CMK (cell line): ENCODE data around the gene DFFB.

Experiments
- DNase-seq: peaks from one replicate; pipeline ENCODE4 v3.0.0-alpha.2; 2010; ENCODE audit warnings: low read depth

The DFFB gene

GRCh38 chr1:3831689-3832088 lies 25.6 kb upstream of the DFFB start:
- DNase-seq = no peak

GRCh38 chr1:3834701-3835100 lies 22.6 kb upstream of the DFFB start:
- DNase-seq = no peak

DNA sequence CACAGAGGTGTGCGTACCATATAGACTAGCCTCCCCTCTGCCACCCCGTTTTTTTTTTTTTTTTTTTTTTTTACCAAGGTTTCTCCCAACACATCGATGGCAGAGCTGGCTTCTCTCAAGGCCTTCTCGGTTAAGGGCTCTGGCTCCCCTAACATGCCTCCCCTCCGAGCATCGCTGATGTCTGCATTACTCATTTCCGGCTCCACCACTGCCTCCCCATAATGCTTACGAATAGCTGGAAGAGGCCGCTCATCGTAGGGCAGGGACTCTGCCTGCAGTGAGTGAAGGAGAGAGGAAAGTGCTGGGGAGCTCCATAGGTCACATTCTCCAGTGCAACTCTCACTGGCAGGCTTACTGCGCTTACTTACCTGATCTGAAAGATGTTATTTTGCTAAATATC lies 20.9 kb upstream of the DFFB start:
- no peak for DNase-seq

GRCh38 chr1:3837200-3837599 lies 20.1 kb upstream of the DFFB start:
- no peak for DNase-seq

GRCh38 chr1:3837685-3838084 lies 19.6 kb upstream of the DFFB start:
- DNase-seq = no peak

DNA sequence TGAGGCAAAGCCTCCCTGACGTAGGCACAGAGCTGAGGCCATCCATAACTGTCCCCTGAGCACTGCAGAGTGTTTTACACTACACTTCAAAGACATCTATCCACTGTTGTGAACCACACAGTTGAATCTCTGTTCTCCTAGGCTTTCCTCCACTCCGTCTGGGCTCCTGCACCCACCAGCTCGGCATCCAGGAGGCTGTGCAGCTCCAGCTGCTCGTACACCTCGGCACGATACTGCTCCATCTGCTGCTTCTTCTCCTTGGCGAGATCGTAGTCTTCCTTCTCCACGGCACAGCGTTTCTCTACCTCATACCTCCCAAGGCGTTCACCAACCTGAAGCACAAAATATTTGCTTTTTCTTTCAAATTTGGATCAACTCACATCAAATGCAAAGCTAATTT lies 18.5 kb upstream of the DFFB start:
- no peak for DNase-seq

DNA sequence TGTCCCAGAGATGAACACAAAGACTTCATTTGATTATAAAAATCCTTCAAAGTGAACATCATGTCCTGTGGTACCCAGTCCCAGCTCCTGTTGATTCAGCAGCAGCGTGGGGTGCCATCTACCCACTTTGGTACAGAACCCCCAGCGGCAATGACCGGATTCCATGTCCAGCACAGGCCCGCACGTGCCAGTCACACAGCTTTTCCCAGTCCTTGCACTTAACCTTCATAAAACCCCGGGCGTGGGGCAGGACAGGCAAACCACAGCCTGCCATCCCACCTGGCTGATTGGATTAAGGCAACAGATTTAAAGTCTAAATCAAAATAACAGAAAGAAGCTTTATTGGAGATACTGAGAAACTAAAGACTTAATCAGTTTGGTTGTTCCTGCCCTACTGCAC lies 15.8 kb upstream of the DFFB start:
- DNase-seq = no peak

- DNase-seq = no peak
These were observed 14.4 kb upstream of the DFFB start for GRCh38 chr1:3842912-3843311.

DNA sequence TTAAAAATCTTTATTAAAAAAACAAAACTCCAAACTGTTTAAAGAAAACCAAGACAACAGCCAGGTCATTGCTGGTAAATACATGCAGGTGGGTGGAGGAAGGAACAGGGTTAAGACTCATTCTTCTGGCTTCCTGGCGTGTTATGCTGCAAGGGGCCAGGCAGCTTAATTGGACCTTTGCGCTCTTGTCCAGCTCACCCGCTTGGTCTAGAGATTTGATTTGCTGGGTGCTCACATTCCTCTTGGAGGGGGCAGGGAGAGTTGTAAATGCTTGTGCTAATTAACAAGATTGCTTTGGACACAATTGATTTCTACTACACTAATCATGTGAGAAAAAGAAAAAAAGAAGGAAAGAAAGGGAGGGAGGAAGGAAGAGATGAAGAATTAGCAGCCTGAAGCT lies 10.7 kb upstream of the DFFB start:
- DNase-seq = no peak

DNA sequence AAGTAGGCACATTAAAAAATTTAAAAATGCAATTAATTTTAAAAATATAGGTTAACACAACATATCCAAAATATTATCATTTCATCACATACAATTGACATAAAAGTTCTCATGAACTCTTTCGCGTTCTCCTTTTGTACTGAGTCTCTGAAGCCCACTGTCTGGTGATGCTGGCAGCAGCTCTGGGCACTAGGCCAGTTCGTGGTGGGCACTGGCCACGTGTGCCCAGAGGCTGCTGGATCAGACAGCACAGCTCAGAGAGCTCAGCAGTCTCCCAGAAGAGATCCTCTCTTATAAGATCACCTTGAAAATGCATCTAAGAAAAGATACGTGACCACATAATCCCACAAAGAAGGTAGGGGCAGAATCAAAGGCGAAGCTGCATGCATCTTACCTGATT lies 10.2 kb upstream of the DFFB start:
- DNase-seq = no peak

GRCh38 chr1:3850857-3851256 lies 6.4 kb upstream of the DFFB start:
- no peak for DNase-seq

DNA sequence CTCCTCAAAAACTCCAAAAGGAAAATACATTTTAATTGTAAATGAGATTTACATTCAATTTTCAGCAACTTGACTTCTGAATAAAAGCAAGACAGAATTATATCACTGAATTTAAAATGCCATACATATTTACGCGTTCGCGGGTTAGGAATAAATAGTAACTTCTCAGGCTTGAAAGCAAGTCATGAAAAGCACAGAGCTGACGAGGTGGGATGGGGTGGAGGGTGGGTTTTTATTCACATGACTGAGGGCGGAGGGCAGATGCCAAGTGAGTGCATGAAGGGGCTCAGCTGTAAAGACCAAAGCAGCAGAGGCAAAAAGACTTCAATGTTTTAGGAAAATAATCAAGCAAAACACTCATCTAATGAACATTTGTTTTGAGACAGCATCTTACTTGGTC lies 6.0 kb upstream of the DFFB start:
- no peak for DNase-seq

- no peak for DNase-seq
These were observed 5.2 kb upstream of the DFFB start for GRCh38 chr1:3852091-3852490.

DNA sequence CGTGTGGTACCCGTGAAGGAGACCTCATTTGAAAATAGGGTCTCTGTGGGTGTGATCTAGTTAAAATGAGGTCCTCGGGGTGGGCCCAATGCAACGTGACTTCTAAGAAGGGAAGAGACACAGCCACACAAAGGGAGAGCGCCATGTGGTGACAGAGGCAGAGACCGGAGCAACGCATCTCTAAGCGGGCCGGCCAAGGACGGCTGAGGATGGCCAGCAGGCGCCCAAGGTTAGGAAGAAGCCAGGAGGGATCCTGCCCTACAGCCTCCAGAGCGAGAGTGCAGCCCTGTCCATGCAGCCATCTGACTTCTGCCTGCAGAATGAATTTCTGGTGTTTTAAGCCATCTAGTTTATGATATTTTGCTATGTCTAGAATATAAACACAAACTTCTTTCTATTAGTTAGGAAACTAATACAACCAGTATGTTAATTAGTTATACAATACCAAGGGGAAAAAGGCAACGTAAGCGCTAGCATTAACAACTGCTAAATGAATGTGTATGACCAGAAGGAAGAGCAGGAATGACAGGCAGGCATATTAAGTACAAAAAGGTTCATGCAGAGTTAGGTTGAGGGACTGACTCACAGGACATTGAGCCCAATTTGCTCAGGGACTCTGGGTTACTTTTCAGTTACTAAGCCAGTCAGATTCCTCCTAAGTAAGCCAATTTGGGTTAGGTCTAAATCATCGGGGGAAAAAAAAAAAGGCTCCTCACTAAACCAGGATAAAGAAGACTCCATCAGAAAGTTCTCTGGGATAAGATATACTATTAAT lies 4.4 kb upstream of the DFFB start:
- DNase-seq = no peak

- DNase-seq = no peak
These were observed 484 bp downstream of the DFFB start for GRCh38 chr1:3857791-3858129.

- peak; percentile 33 for DNase-seq
These were observed 1.1 kb downstream of the DFFB start for GRCh38 chr1:3858231-3858981.

GRCh38 chr1:3863231-3863935 lies 6.1 kb downstream of the DFFB start:
- no peak for DNase-seq

DNA sequence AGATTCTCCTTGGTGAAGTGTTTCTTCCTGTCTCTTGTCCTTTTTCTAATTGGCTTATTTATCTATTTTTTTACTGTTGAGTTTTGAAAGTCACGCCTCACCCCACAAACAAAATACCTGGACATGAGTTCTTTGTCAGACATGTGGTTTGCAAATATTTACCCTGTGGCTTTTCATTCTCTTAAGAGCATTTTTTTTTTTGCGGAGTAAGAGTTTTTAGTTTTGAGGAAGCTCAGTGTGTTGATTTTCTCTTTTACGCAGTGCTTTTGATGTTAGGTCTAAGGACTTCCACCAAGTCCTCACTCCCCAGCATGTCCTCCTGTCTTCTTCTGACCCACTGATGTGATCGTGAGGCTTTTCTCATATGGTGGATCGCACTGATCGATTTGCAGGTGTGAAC lies 7.6 kb downstream of the DFFB start:
- no peak for DNase-seq

- no peak for DNase-seq
These were observed 8.4 kb downstream of the DFFB start for GRCh38 chr1:3865606-3866160.

DNA sequence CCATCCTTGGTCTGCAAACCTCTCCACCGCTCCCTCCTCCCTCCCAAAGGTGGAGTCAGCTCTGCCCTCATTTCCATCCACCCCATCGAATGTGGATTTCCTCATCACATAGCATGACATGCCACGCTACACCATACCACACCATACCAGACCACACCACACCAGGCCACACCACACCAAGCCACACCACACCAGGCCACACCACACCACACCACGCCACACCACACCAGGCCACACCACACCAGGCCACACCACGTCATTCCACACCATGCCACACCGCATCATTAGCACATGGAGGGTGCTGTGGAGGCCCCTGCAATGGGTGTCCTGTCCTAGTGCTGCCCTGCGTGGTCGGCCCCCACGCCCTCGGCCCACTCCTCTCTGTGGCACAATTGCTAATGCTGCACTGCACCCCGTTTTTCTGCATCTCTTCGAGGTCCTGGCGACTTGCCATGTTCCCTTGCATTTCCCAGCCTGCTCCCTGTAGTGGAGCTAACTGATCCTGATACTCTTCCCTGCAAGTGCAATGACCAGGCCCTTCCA lies 11.3 kb downstream of the DFFB start:
- DNase-seq = no peak

DNA sequence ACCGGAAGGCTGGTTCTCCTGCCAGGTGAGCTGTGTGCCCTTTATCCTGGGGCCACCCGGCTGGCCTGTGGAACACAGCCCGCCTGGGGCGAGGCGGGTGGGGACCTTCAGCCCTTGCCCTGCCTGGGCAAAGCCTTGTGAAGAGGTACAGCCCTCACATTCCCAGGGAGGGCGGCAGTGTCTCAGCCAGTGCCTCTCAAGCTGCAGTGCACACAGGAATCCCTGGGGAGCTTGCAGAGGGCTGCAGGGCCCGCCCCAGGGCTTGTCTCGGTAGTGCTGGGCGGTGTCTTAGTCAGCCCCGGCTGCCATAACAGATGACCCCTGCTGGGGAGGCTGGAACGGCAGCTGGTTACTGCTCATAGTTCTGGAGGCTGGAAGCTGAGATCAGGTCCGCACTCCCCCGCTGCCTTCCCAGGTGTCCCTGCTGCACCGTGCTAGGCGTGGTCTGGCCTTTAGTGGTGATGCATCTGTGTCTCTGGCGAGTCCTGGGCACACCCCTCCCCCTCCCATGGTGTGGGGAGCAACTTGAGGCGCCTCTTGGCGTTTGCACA lies 12.6 kb downstream of the DFFB start:
- DNase-seq = no peak

DNA sequence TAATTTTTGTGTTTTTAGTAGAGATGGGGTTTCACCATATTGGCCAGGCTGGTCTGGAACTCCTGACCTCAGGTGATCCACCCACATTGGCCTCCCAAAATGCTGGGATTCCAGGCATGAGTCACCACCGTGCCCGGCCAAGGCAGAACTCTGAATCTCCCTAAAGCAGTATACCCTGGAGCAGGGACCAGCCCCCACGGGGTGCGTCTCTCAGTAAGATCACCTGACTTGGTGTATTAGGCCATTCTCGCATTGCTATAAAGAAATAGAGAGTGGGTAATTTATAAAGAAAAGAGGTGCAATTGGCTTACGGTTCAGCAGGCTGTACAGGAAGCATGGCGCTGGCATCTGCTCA lies 14.2 kb downstream of the DFFB start:
- DNase-seq = no peak
